Breast epithelium (tissue), 4 donors: ENCODE measurements around the gene ANXA6. TPM values are rescaled to one million over a fixed set of nuclear protein-coding genes. Genes with fewer than 3 reads are reported as not detected.

ENCODE experiments used
- DNase-seq, 2 donors: peaks; one replicate each; pipeline ENCODE4 v3.0.0-alpha.2; 2019; ENCODE audit warnings: low spot score in 2 of 2
- H3K27ac ChIP-seq, 2 donors: fragments of 200-600 bp; sonication (generic) in 1 of 2; one replicate each; pipeline ENCODE4 v1.5.1; 2016 to 2019; ENCODE audit warnings: mild to moderate bottlenecking in 1 of 2
- H3K27me3 ChIP-seq, 2 donors: fragments of 200-600 bp; sonication (generic) in 1 of 2; one replicate each; pipeline versions ENCODE4 v1.5.1 to v1.6.0; 2017 to 2019; ENCODE audit warnings: control low read depth in 1 of 2, mild to moderate bottlenecking in 1 of 2
- H3K36me3 ChIP-seq: fragments of 200-600 bp; one replicate; pipeline ENCODE4 v1.5.1; 2019
- H3K4me1 ChIP-seq, 2 donors: fragments of 200-600 bp; sonication (generic); one replicate each; pipeline ENCODE4 v1.5.1; 2016 to 2019; ENCODE audit warnings: control low read depth in 1 of 2
- H3K4me3 ChIP-seq, 3 donors: fragments of 200-600 bp; sonication (generic); 1 replicate in 2 of 3; 2 replicates in 1 of 3; pipeline ENCODE4 v1.5.1; 2016 to 2019; ENCODE audit warnings: mild to moderate bottlenecking in 3 of 3, moderate library complexity in 2 of 3
- H3K9me3 ChIP-seq, 2 donors: fragments of 200-600 bp; sonication (generic) in 1 of 2; one replicate each; pipeline ENCODE4 v1.5.1; 2016 to 2019; ENCODE audit warnings: control low read depth in 1 of 2
- CTCF ChIP-seq, 3 donors: fragments of 450-650 bp; IDR thresholded peaks; one replicate each; pipeline ENCODE4 v1.5.1; 2016 to 2017; ENCODE audit warnings: antibody characterized with exemption in 3 of 3, mild to moderate bottlenecking in 3 of 3, moderate library complexity in 3 of 3
- POLR2A ChIP-seq: fragments of 450-650 bp; IDR thresholded peaks from one replicate; pipeline ENCODE4 v1.6.1; 2016; ENCODE audit warnings: antibody characterized with exemption, mild to moderate bottlenecking, moderate library complexity
- POLR2AphosphoS5 ChIP-seq, 3 donors: sonication (generic); formaldehyde crosslinking; IDR thresholded peaks; one replicate each; pipeline ENCODE4 v1.6.1; 2017; ENCODE audit warnings: antibody characterized with exemption in 3 of 3
- intact Hi-C: fragments of 100-400 bp; cut with DNase I; formaldehyde crosslinking; loops from one replicate; pipeline ENCODE4 v1.15.1; 2023; ENCODE audit warnings: low total_unique reads
- total RNA-seq, 3 donors: library from RNA; depleted of rRNA; stranded (reverse); fragments of >200 nt; gene quantifications; one replicate each; pipeline ENCODE4 v1.1.0, GENCODE V29; 2016

The ANXA6 gene
- total RNA-seq, 3 donors from 2014 or later: 206 to 320 (median 276) TPM

DNA sequence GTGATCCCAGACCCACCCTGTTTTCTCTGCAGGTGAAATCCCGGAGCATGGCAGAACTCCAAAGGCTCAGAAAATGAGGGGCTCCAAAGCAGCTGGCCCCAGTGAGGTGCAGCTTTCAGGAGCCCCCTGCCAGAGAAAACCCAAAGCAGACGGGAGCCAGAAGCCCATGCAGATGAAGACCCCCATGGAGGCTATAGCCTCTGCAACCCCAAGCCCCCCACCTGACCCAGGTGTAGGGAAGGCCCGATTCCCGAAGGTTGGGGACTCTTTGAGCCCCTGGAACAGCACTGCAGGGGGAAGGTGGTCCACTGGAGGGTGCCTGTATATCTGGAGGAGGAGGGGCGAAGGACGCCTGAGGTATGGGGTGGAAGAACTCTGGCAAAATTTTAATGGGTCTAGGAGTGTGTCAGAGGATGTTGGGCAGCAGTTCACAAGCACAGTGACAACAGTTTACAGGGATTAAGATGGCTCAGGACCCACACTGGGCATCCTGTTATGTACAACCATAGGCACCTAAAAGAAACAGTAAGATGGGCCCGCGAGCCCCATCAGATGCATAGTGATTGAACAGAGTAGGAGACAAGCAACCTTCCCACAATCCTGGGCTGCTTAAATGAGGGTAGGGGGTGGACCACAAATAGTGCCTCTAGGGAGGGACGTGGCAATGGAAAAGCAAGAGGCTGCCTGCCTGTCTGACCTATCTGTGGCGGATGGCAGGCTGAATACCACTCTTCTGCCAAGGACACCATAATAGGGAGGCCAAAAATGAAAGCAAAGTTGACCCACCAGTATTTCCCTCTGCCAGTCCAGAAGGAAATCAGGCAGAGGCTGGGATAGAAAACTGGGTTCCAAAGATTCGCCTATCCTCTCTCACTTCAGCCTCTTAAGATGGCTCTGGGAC lies 16.4 kb upstream of the ANXA6 start:
- Histone ChIP-seq H3K27me3 (no peaks in the 10 kb centered on the region), H3K27ac (no peak overlapping the region), H3K36me3 (no peaks in the 10 kb centered on the region), H3K4me3 (no peak overlapping the region), H3K9me3 (no peaks in the 10 kb centered on the region), H3K4me1 (no peaks in the 10 kb centered on the region)
- TF ChIP-seq POLR2AphosphoS5 (IDR thresholded peaks at IDR 0.05) (no peak), POLR2A (no peak), CTCF (IDR thresholded peaks at IDR 0.05) (no peak)
- DNase-seq: no peak
- intact Hi-C loops: no loop called here

- no peak for DNase-seq
- Histone ChIP-seq H3K4me1 (no peaks in the 10 kb centered on the region), H3K9me3 (no peaks in the 10 kb centered on the region), H3K36me3 (no peaks in the 10 kb centered on the region), H3K4me3 (no peak overlapping the region), H3K27ac (no peak overlapping the region), H3K27me3 (no peaks in the 10 kb centered on the region)
- no peak for TF ChIP-seq POLR2A
- TF ChIP-seq POLR2AphosphoS5 (IDR thresholded peaks at IDR 0.05): no peak
- TF ChIP-seq CTCF (IDR thresholded peaks at IDR 0.05): no peak
- intact Hi-C loops: no loop called here
These were observed 13.9 kb upstream of the ANXA6 start for GRCh38 chr5:151171529-151171928.

GRCh38 chr5:151168602-151169344 lies 11.2 kb upstream of the ANXA6 start:
- Histone ChIP-seq H3K4me1 (no peaks in the 10 kb centered on the region), H3K27me3 (no peaks in the 10 kb centered on the region), H3K27ac (no peak overlapping the region), H3K4me3 (no peak overlapping the region), H3K9me3 (no peaks in the 10 kb centered on the region), H3K36me3 (no peaks in the 10 kb centered on the region)
- DNase-seq: no peak
- intact Hi-C loops: no loop called here
- TF ChIP-seq POLR2A (no peak), POLR2AphosphoS5 (IDR thresholded peaks at IDR 0.05) (no peak), CTCF (IDR thresholded peaks at IDR 0.05) (no peak)

- Histone ChIP-seq H3K27me3 (no peaks in the 10 kb centered on the region), H3K4me1 (no peaks in the 10 kb centered on the region), H3K9me3 (no peaks in the 10 kb centered on the region), H3K4me3 (no peak overlapping the region), H3K27ac (no peak overlapping the region), H3K36me3 (no peaks in the 10 kb centered on the region)
- intact Hi-C loops: no loop called here
- TF ChIP-seq POLR2AphosphoS5 (IDR thresholded peaks at IDR 0.05) (no peak), CTCF (IDR thresholded peaks at IDR 0.05) (no peak), POLR2A (no peak)
- DNase-seq: no peak
These were observed 9.4 kb upstream of the ANXA6 start for GRCh38 chr5:151167022-151167421.
